HG03460 (cell line): ENCODE results near the gene ALKBH8.
"Not testable (repeated sequence)": the region's sequence is repeated elsewhere in the genome, so short reads cannot be mapped to it uniquely, and the experiment has no call there.

Source experiments
- ATAC-seq: cut with Tn5 transposase; IDR thresholded peaks from one replicate; pipeline ENCODE4 v1.9.1; 2021; ENCODE audit not compliant: unreplicated experiment

The ALKBH8 gene

DNA sequence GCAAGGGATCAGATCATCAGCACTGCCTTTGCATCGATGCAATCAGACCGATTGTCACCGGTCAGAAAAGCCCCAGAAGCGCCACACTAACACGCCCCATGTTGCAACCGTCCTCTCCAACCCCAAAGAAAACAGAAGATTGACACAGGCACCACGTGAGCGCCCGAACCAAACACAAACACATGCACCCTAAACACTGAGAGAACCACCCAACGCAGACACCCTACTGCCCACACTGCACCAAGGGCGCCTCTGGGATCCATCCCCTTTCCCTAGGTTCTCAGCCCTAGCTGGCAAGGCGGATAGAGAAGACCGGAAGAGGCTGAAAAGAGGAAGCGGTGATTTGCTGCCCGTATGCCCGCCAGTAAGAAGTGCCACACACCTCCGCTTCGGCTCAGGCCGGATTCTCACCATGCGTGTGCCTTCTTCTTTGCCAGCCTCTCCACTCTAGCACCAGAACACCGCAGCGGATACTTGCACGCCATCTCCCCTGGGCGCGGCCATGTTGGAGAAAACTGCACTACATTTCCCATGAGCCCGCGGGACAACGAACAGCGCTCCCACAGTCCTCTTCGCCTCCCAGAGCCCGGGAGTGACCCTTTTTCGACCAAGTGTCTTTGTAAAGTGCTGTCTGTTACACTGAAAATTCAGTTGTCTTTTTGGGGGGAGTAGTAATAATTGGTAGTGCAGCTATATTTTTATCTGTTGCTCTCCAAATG is at the start of gene ALKBH8:
Gene ALKBH8 (minus strand): TSS at position 517 of the 719 bp plus-strand sequence. CDS start 4,842 bp downstream, outside the sequence.
- ATAC-seq: peak; percentile 79

DNA sequence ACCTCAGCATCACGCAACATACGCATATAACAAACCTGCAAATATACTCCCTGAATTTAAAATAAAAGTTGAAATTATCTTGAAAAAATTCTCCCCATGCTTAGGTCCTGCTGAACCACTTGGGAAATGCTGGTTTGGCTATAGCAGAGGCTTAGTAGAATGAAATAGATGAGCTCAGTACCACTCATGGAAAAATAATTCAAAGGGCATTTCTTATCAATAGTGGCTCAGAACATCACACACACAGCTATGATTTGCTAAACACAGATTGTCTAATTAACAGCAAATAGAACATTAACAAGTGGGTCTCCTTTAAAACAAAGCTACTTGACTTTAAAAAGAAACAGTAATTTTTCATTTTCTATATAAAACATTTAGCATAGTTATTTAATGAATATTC is 46.9 kb upstream of the ALKBH8 start:
- ATAC-seq: no peak

DNA sequence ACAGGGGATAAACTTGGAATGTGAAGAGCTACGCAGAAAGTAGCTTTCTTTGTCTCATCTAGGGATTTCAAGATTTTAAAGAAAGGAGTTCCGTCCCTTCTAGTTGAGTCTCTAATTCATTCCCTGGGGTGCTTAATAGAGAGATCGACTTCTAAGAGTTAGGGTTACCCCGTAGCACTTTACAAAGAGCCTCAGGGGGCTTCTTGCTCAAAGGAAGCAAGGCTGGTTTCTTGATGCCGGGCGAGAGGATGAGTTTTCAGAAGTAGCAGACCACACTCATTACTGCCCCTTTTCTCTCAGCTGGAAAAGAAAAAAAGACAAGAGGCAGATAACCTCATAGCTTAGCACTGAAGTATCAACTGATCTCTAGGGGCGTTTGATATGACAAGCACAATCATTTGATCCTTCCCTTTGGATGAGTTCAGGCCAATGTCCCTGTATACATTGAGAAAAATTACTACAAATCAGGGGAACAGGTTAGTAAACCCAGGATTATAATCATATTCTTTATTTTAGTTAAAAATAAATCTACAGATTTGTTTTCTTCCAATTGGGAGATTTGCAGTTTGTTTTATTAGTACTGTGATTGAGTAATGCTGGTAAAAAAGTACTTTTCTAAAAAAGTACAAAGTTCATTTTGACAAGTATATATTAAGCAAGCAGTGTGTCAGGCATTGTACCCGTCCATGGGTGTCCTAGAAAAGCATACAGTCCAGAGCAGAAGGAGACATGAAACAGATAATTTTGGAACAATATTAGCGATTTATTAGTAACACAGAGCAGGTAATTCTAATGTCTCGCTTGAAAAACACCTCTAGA is 44.1 kb upstream of the ALKBH8 start:
- no peak for ATAC-seq

GRCh38 chr11:107608809-107609208 is 43.3 kb upstream of the ALKBH8 start:
- no peak for ATAC-seq

- ATAC-seq: no peak
Observed at GRCh38 chr11:107606141-107606540, 40.6 kb upstream of the ALKBH8 start.

DNA sequence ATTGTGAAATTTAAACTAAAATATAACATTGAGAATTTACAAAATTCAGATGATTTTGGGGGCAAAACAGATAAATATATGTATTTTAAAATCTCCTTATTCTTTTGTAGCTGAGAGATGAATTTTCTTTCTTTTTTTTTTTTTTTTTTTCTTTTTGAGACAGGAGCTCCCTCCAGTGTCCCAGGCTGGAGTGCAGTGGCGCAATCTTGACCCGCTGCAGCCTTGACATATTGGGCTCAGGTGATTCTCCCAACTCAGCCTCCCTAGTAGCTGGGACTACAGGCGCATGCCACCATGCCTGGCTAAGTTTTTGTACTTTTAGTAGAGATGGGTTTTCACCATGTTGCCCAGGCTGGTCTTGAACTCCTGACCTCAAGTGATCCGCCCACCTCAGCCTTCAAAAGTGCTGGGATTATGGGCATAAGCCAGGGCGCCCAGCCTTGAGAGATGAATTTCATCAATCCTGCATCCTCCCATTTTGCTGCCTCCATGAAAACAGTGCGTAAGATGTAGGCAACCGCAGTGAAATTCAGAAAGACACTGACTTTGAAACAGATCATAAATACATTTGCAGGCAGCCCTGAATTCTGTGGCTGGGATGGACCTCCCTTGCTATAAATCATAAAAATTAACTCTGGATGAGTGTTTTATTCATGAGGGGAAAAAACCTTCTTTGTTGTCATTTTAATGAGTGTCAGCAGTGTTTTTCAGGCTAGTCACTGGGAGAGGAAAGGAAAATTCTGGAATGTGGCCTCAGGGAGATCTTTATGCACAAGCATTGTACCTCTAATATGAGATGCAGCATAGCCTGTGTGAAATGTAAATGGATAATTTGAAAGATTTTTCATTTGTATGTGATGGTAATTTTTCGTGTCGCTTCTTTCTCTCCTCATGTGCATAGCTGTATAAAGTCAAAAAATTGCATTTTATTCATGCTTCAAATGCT is 39.8 kb upstream of the ALKBH8 start:
- ATAC-seq: no peak

GRCh38 chr11:107598225-107599139 is 32.9 kb upstream of the ALKBH8 start:
- ATAC-seq: no peak

GRCh38 chr11:107594736-107595135 is 29.2 kb upstream of the ALKBH8 start:
- ATAC-seq: no peak

DNA sequence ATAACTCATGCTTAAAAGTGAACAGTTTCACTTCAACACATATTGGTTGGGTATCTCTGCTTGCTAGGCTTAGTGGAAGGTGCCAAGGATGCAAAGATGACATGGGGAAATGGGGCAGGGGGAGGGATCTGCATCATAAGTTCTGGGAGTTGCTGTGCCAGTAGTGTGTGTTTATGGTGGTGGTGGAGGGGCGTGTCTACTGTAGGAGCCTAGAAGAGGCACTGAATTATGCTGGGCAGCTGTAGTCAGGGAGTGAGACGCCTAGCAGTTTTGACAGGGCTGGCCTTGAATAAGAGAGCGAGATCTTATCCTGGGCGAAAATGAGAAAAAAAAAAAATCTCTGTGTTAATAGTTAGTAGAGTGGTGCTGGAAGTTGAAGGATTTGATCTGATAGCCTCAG is 28.4 kb upstream of the ALKBH8 start:
- no peak for ATAC-seq

GRCh38 chr11:107592813-107593212 is 27.3 kb upstream of the ALKBH8 start:
- no peak for ATAC-seq

- no peak for ATAC-seq
Observed at GRCh38 chr11:107592231-107592590, 26.7 kb upstream of the ALKBH8 start.

DNA sequence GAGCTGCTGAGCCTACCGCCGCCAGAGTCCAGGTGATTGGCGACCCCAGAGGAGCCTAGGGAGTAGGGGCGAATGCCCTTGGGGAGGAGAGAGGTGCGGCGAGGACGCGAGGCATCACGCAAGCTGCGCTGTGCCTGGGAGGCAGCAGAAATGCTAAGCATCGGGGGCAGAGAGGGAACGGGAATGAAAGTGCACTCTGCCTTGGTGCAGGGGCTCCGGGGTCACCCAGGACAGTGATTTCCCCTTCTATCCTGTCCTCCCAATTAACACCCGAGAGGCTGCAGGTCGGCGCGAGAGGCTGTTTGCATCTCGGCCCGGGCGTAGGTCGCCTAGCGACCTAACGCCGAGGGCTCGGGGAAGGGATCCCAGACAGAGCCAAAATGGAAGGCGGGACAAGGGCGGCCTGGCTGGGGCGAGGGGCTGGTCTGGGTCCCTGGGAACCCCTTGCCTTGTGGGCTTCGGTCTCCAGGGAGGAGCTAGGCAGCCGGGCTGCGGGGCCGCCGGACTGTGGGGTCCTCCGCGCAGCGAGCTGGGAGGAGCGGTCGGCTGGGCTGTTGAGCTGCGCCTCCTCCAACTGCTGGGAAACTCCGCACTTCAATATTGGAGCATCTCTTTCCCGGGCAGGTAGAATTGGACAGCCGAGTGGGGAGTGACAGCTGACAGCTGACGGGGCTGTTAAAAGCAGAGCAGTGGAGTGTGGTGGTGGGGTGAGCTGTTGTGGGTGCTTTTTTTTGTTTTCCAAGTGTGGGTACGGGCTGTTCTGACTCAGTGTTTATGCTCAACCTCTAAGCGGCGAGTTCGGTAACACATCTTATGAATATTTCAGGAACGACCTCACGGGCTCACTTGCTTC is 26.1 kb upstream of the ALKBH8 start:
- ATAC-seq: peak; percentile 26

GRCh38 chr11:107590460-107591377 is 25.2 kb upstream of the ALKBH8 start, which contains the start of gene ELMOD1:
TSS of gene ELMOD1 (plus strand) at chr11:107591147. CDS start at chr11:107618190, 27,043 bp downstream.
- ATAC-seq: peak; percentile 46

GRCh38 chr11:107587306-107587979 is 21.9 kb upstream of the ALKBH8 start:
- ATAC-seq: no peak

GRCh38 chr11:107583629-107584195 is 18.2 kb upstream of the ALKBH8 start:
- ATAC-seq: no peak

GRCh38 chr11:107581147-107581546 is 15.6 kb upstream of the ALKBH8 start:
- ATAC-seq: no peak

- ATAC-seq: not testable (repeated sequence)
Observed at GRCh38 chr11:107579169-107579568, 13.6 kb upstream of the ALKBH8 start.
